Middle frontal gyrus (tissue), 1 donor: ENCODE measurements around the gene PLEKHD1.
A peak's percentile ranks its signal among the peaks of the same experiment; 100 is the strongest.

ENCODE experiments used
- DNase-seq: peaks from one replicate; pipeline ENCODE4 v3.0.0-alpha.2; 2015; ENCODE audit warnings: low spot score; ENCODE audit errors: extremely low spot score

Gene PLEKHD1

DNA sequence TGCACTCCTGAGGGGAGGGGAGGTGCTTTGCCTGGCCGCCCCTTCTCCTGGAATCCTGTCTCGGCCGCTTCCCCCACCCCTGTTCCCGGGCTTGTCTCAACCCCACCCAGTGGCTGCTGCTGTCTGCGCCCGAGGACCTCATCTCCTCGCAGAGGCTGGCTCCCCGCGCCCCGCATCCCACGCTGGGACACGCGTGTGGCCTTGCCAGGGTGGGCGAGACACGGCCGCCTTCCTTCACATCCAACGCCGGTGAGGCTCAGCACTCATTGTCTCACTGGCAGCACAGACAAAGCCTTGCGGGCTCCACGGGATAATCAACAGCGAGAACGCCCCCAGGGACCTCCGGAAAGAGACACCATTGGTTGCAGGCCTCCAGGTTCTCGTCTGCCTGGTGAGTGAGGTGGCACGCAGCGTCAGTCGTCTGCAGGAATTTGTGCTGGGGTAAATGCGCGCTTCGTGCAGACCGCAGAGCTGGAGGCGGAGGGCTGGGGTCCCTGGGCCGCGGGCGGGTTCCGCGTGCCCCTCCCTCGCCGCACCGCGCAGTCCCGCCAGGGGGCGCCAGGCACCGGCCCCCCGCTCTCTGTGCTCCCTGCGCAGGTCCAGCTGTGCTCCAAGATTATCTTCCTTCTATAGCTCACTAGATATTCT, 63.3 kb downstream of the PLEKHD1 start:
- no peak for DNase-seq

DNA sequence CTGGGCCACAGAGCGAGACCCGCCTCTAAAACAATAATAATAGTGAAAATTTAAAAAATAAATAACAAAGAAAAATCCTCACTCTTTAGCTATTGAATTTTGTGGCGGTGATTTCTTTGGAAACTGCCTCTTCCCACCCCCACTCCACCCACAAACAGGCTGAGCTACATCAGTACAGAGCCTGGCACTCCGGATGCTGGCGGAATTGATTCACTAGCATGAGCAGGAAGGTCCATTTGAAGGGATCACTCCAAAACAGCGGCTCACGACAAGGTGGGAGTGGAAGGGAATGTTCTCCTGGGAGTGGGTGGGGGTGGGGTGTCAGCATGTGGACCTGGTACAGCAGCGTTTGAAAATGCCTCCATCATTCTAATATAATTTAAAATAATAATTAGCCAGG, 64.0 kb downstream of the PLEKHD1 start:
- DNase-seq, result no peak

DNA sequence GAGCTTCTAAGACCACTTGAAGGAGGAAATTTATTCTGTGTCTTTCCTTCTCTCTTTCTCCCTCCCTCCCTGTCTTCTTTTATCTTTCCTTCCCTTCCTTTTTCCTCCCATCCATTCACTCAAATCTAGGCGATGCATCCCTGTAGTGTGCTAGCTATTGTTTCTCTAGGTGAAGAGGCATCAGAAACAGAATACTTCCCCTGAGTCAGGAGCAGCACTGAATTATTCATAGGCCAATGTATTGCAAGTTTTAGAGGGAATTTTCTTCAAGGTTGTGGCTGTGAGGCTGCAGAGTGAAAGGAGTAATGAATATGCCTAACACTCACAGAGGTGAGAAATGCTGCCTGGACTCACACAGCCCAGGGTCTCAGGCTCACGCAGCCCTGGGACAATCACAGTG, 67.0 kb downstream of the PLEKHD1 start:
- DNase-seq, result no peak

DNA sequence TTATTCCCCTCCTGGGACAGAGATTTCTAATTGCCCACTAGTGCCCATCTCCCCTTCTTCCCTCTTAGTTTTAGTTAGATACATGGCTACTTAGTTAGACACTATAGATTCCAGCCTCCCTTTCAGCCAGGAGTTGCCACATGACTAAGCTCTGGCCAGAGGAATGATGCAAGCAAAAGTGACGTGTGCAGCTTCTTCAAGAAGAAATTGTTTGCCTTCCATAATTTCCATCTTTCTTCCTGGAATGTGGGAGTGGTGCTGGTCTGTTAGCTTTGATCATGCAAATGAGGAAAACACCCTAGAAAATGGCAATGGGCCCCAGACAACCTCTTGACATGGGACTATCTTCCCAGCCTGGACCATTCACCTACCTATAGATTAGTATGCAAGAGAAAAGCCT, 68.7 kb downstream of the PLEKHD1 start:
- DNase-seq, result no peak

DNA sequence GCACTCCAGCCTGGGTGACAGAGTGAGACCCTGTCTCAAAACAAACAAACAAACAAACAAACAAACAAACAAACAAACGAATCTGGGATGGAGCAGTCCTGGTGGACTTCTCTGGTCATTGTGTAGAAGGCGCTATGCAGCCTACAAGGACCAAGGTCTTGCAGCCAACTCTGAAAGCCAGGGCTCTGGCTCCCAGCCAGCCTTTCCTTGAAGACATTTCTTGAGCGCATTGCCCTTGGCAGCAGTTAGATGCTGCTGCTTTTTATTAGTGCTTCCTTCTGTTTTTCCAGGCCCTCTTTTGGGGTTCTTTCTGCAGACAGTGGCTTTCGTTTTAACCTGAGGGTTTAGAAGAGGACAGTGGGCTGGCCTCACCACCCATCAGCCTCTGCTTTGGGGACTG, 70.0 kb downstream of the PLEKHD1 start:
- no peak for DNase-seq

DNA sequence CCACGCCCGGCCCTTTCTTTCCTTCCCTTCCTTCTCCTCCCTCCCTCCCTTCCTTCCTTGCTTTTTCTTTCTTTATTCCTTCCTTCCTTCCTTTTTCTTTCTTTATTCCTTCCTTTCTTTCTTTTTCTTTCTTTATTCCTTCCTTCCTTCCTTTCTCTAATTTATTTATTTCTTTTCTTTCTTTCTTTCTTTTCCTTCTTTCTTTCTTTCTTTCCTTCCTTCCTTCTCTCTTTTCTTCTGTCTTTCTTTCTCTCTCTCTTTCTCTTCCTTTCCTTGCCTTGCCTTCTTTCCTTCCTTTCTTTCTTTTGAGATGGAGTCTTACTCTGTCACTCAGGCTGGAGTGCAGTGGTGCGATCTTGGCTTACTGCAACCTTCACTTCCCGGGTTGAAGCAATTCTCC, 74.2 kb downstream of the PLEKHD1 start:
- no peak for DNase-seq

DNA sequence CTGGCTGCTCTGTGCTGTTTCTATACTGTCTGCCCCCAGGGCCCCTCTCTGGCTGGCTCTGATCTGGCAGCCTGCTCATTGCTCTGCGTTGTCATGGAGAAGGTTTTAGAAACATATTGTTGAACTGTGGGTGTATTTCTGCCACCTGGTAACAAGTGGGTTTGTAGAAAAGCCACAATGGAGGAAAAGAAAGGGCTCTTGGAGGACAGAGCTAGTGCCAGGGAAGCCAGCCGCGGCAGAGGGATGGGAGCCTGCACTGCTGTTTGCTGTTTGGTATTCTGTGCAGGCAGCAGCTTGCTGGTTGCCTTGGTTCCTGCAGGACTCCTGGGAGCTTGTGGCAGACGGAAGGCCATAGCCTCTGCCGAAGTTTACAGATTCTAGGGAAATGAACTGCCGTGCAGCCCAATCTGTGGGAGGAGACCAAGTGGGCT, 75.1 kb downstream of the PLEKHD1 start:
- DNase-seq, result no peak

DNA sequence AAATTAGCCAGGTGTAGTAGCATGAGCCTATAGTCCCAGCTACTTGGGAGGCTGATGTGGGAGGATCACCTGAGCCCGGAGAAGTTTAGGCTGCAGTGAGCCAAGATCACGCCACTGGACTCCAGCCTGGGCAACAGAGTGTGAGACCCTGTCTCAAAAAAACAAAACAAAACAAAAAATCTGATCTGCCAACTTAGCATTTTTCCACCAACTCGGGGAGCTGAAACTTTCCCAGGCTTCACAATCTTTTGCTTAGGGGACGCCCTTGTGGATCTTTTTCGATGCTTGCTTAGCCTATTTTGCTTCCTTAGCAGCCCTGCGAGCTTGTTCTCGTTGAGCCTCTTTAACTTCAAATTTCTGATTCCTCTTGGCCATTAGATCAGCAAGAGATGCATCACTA, 76.3 kb downstream of the PLEKHD1 start:
- DNase-seq, result no peak

DNA sequence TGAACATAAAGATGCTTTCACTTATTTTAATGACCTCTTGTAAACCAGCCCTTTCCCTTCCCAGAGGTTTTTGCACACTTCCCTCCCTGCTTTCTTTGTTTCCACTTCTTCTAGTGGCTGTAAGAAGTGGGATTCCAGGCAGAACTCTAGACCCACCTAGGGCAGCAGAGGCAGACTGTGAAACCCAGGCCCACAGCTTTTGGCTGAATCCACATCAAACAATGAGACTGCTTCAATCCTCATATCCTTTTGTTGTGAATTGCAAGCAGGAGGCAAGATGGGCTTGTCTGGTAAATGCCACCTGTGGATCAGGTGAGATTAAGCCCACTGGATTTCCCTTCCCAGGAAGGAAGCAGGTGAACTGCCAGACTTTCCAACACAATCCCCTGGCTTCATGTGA, 77.4 kb downstream of the PLEKHD1 start:
- no peak for DNase-seq

DNA sequence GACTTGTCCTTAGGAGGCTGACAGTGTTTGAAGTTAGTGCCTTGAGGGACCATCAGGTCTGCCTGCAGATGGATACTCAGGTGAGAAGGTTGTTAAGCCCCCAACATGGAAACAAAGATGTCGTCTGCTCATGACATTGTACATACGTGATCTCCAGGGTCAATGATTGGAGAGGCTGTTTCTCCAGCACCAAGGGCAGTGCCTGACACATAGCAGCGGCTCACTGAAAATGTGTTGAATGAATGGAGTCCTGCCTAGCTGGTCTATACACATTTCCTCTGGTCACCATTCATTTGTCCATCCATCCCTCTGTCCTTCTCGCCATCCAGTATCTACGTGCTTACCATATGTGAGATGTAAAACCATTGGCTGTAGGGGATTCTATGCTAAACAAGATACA, 83.0 kb downstream of the PLEKHD1 start:
- DNase-seq, result no peak

DNA sequence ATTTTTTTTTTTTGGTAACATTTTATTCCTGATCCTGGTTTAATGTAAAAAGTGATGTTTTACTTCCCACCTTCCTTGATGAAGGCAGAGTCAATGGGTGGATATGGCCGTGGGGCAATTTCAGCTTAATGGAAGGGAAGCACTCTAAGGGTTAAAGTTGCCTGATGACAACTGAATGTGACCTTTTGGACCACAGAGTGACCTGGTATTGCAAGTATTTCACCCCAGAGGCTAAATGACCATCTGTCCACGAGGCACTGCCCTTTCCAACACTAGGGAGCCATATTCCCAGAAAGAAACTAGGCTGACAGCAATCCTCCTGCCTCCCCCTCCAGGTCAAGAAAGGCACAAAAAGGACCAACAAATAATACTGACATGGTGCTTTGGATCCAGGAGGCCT, 85.3 kb downstream of the PLEKHD1 start:
- no peak for DNase-seq

DNA sequence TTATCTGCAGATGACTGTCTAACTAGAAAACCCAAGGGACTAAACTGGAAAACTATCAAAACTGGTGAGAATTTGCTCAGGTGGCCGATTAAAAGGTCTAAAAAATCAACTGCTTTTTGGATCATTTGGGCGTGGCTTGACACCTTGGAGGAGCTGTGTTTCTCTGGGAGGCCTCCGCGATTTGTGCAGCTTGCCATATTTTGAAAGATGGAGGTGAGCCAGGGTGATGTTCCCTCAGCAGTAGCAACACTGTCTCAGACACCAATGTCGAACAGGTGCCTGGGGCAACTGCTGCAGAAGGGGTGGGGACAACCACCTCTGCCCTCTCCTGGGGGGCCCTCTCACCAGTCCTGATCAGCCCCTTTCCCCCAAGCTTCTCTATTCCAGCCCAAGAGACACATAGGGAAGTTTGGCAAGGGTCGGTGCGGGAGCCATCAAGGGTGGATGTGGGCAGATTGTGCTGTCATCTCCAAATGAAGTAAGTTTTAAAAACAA, 86.4 kb downstream of the PLEKHD1 start:
- DNase-seq, result no peak

DNA sequence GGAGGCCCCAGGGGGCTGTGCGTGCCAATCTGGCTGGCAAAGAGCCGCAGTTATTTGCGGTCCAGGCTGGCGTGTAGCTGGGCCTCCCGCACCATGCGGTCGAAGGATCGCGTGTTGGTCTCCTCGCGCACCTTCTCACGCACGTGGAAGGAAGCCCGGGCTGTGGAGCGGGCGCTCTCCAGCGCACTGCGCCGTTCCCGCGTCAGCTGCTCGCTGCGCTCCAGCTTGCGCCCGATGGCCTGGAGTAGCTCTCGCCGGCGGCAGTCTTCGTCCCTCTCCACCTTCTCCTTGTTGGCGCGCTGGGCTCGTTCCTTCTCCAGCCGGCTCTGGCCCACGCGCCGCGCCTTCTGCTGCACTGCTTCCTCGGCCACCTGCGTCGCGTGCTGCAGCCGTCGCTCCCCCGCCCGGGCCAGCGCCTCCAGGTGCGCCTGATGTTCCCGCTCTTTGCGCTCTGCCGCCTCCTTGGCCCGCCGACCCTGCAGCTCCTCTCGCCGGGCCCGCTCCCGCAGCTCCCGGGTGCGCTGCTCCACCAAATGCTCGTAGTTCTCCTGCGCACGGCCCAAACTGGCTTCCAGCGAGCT, 87.0 kb downstream of the PLEKHD1 start:
- DNase-seq, result no peak

DNA sequence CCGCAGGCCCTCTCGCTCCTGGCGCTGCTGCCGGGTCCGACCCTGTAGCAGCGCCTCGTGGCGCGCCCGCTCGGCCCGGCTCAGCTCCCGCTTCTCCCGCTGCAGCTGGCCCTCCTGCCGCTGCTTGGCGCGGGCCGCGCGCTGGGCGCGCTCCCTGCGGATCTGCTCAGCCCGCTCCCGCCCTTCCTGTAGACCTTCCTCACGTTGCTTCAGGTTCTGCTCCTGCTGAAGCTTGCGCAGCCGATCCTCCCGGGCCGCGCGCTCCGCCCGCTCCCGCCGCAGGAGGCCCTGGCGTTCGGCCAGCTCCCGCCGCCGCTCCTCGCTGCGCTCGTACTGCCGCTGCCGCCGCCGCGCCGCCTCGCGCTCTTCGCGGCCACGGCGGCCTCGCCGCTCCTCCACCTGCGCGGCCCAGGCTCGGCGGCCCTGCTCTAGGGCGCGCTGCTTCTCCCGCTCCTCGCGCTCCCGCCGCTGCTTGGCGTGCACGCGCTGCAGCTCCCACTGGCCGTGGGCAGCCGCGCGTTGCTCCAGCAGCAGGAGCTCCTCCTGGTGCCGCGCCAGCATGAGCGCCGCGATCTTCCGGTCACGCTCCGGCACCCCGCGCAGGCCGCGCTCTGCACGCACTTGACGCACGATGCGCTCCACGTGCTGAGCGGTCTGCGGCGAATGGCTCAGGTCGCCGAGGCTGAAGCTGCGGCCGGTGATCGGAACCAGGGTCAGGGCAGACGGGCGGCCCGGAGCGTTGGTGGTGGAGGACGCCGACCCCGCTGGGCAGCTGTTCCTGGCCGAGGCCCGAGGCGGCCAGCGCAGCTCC, 87.7 kb downstream of the PLEKHD1 start:
- no peak for DNase-seq

DNA sequence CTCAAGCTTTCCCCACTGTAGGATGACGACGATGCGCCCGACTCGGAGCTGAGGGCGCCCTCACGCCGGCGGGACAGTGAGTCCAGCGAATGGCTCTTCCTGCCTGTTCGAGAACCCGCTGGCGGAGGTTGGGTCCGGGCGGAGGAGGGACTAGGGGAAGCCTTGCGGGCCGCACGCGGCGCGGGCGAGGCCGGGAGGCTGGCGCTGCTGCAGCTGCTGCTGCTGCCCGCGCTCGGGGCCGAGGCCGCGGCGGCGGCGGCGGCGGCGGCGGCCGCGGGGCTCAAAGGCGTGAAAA, 88.3 kb downstream of the PLEKHD1 start:
- no peak for DNase-seq

DNA sequence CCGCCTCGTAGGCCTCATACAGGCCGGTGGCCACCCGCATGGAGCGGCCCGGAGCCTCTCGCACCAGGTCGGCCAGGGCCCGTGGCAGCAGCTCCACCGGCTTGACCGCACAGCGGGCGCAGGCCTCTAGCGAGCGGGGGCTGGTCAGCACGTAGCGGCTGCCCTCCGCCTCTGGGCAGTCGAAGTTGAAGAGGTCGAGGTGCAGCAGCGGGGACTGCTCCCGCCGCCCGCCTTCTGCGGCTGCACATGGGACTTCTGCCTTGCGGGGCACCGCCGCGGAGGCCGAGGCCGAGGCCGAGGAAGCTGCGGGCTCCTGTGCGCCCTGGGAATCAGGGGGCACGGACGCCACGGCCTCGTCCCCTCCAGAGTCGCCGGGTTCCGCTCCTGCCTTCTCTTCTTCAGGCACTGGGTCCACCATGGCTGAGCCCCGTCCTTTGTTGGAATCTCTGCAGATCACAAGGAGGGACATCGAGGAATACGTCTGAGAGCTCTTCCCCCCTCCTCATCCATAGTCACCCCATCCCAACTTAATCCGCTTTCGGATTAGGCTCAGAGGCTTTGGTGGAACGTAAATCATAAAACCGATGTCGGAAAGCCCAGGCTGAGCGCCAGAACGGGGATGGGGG, 88.8 kb downstream of the PLEKHD1 start:
- no peak for DNase-seq

DNA sequence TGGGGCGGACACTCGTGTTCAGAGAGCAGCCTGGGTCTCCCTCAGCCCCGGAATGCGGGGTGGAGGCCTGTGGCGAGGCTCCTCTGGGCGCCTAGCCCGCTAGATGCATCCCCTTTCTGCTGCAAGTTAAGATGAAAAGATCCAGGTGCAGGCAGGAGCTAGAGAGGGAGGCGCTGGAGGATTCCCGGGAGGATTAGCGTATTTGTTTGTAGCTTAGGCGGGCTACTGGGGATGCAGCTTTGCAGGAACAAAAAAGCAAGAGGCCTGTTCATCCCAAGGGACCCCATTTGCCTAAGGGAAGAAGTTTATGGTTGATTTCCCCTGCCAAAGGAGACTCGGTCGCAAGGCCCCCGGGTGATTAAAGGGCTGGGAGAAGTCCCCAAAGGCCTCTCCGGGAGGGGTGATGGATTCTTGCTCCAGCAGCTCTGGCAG, 89.3 kb downstream of the PLEKHD1 start:
- DNase-seq, result no peak

DNA sequence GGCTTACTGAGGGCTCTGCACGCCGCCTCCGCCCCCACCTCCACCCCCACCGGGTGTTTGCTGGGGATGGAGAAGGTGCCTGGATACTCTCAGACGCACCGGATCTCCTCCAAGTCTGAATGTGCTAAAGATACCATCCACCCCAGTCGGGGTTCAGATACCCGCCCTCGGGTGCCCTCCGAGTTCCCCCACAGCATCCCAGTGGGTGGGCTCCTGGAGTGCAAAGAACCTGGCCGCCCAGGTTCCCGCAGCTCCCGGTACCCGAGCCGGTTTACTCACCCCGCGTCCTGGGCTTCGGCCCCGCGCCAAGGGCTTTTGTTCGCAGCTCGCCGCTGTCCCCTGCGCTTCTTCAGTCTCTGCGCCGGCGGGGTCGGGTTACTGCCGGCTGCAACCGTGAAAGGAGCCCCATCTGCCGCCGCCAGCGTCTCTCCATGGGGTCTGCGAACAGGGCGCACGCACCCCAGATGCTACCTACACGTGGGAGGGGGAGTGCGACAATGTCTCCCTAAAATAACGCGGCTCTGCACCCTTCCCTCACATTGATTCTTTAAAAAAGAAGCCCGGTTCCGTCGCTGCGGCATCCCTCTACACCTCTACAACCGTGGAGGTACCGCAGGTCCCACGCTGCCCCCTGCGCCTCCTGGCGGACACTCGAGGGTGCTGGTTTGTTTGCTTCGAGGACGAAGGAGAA, 89.9 kb downstream of the PLEKHD1 start, which contains the start of gene CCDC177:
Gene CCDC177, minus strand, starts transcription at position 609 of the 691 bp plus-strand sequence. CDS start 1,249 bp downstream, outside the sequence.
- peak; percentile 35 for DNase-seq

DNA sequence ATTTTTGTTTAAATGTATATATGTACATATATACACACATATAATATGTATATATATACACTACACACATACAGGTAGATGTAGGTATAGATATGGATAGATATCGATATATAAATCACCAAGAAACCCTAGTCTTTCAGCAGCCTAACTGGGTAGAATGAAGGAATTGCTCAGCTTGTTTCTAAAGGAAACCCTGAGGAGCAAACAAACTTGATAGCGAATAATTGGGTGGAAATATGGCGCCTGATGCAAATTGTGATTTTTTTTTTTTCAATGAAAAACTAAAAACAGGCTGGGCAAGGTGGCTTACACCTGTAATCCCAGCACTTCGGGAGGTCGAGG, 90.4 kb downstream of the PLEKHD1 start:
- DNase-seq, result no peak

DNA sequence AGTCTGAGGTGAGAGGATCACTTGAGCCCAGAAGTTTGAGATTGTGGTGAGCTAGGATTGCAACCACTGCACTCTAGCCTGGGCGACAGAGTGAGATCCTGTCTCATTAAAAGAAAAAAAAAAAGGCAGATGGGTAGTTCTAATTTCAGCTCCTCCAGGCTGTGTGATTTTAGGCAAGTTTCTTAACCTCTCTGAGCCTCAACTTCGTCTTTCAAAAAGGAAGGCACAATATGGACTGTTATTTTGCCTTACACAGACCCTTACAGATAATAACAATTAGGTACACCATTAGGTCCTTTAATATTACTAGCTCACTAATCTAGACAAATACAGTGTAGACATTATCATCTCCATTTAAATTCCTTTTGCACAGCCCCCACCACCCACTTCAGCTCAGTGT, 94.9 kb downstream of the PLEKHD1 start:
- no peak for DNase-seq

DNA sequence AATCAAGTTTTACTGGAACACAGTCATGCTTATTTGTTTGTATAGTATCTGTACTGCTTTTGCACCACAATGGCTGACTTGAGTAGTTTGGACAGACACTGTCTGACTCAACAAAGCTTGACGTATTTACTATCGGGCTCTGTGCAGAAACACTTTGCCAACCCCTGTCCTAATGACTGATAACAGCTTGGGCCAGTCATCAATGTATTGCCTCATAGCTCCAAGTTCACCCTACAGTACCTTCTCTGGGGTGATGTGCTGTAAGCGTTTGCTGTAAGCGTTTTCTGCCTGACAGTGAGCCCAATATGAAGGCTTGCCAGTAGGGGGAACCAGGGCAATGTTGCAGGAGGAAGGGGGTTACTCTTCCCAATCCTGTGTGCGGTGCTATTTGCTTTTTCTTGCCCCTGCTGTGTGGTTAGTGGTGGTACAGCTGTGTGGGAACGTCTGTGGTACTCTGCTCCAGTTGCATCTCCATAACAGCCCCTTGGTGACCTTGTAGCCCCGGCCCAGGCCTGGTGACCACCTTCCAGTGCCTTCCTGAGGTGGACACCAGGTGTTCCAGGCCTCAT, 95.6 kb downstream of the PLEKHD1 start:
- DNase-seq, result no peak
